Activated T-helper 1 cell treated with anti-CD3 and anti-CD28 coated beads, Interleukin-2, amount 50 U/mL, for 16 hours (primary cell): ENCODE results near the gene SERTAD3.
"Not testable (repeated sequence)": the region's sequence is repeated elsewhere in the genome, so short reads cannot be mapped to it uniquely, and the experiment has no call there.

ENCODE experiments used
- DNase-seq, 2 donors: peaks; one replicate each; pipeline ENCODE4 v3.0.0-alpha.2; 2020; ENCODE audit warnings: low read depth in 1 of 2, low spot score in 1 of 2

SERTAD3 gene

DNA sequence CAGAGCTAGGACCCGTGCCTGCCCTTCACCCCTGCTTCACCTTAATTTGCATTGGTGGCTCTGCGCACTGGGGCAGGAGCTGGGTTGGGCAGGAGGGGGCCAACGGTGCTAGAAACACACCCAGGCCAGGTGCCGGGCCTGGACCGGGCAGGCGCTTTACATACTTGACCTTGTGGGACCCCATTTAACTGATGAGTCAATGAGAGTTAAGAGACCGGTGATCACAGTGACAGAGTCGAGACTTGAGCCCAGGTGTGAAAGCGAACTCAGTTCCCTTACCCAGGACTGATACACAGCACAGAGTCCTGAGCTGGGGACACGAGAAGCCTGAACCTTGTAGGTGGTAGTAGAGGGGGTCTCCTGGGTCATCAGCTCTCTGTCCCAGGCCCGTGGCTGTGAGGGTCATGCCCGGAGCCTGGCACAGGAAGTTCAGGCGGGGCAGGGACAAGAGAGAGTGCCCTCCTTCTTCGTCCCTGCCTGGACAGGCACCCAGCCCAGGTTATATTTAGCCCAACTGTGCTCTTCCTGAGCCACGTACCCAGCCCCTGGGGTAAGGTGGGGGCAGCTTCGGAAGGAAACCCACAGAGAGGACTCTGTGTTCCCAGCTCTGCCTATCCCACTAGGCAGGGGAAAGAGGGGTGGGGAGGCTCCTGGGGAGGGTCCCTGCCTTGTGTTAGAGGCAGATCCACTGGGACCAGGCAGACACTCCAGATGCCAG lies 32.9 kb downstream of the SERTAD3 start:
- DNase-seq = no peak

DNA sequence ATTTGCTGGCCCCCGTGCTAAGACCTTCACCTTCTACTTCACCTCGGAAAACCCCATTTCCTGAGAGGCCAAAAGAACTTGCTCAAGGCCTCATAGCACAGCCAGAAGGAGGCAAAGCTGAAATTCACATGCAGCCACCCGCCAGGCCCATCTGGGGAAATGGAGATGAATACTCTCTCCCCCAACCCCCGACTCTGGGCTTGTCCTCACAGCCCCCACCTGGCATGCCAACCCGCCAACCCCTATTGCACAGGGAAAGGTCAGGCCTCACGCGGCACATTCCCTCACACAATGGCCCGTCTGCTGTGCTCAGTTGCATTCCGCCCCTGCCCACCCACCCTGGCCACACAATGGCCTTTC lies 34.1 kb downstream of the SERTAD3 start:
- DNase-seq = no peak

DNA sequence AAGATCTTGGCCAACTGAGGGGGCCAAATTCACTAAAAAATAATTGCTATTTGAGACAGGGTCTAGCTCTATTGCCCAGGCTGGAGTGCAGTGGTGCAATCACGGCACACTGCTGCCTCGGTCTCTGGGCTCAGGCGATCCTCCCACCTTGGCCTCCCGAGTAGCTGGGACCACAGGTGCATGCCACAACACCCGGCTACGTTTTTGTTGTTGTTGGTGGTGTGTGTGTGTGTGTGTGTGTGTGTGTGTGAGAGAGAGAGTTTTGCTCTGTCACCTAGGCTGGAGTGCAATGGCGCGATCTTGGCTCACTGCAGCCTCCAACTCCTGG lies 35.6 kb downstream of the SERTAD3 start:
- not testable (repeated sequence) for DNase-seq

DNA sequence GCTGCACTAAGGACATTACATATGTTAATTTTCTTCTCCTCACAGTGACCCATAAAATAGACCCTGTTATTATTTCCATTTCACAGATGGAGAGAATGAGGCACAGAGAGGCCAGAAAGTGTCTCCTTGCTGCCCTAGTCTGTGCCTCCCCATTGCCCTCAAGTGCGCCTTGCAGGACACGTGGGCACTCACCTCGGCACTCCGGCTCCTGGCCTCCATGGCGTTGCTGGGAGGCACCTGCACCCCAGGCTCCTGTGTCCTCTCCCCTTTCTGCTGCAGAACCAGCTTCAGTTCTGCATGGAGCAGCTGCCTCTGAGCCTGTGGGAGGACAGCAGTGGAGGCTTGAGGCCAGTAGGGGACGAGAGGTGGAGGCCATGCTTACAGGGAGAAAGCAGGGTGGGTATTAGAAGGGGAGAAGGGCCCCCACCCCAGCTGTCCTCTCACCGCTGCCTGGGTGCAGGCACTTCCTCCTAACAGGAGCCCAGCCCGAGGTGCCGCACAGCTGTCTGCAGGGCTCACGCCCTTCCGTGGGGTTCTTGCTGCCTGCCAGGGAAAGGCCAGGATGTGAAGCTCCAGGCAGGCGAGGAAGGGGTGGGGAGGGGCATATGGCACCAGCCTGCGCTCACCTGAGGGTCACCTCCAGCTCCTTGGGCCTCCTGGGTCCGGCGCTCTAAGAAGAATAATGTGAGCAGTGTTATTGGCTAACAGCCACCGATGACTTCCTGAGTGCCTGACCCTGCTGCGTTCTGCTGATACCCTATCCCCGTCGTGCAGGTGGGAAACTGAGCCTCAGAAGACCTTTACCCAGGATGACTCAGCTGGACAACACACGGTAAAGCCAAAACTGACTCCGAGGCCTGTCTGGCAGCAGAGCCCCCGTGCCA lies 36.2 kb downstream of the SERTAD3 start:
- no peak for DNase-seq

DNA sequence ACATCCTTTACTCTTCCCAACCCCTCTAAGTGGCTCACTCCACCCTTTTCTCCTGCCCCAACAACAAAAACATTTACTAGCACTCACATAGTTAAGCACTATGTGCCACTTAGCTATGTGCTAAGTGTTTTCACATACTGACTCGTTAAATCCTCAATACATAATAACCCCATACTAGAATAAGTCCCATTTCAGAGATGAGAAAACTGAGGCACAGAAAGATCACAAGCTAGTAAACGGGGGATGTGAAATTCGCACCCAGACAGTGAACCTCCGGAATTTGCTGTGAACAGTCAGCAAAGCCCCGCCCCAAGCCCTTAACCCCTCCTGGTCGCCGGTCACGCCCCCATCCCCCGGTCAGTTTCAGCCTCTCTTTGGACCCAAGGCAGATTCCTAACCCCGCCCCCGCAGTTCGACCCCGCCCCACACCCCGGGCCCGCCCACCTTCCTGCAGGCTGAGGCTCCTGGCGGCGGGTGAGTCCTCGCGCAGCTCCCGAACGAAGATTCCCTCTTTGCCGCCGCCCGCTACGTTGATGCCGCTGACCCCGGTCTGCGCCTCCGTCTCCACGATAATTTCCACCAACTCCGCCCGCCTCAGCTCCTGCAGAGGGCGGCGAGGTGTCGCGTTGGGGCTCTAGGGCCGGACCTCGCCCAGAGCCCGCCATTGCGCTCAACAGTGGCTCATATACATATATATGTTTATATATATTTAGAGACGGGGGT lies 40.7 kb downstream of the SERTAD3 start:
- DNase-seq = peak; percentile 56 to 63

DNA sequence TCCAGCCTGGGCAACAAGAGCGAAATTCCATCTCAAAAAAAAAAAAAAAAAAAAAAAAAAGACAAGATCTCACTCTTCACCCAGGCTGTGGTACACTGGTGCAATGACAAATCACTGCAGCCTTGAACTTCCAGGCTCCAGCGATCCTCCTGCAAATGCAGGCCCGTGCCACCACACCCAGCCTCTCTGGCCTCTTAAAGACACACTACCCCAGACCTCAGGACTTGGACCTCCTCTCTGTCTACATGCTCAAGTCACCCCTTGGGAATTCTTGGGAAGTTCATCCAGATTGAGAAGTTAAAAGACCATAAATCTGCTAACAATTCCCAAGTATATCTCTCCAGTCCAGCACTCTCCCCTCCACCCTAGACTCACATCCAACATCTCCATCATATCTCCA lies 43.6 kb downstream of the SERTAD3 start:
- no peak for DNase-seq

DNA sequence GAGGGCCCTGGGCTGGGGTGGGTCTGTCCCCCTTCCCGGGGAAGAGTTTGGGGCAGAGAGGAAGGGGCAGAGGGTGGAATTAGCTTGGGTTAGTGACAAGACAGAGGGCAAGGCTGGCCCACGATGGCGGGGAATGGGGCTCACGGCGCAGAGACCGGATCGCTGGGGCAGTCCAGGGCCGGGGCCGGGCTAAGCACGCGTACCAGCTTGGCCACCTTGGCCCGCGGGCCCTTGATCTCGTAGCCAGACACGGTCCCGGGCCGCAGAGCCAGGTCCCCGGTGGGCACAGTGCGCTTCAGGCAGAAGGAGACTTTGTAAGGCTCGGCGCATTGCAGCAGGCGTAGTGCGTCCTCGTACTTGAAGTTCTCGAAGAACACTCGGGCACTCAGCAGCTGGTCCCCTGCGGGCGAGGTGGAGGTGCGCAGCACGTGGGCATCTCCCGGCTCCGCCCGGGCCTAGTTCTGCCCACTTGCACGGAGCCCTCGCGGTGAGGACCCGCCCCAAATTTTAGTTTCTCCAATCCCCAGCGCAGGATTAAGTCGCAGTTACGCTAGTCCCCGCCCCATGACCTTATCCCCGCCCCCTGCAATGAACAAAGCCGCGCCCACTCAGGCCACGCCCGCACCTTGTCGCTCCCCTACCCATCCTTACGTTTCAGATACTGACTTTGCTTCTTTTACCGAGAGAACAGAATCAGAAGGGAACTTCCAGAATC lies 45.6 kb downstream of the SERTAD3 start:
- peak in 1 of 2 donors; percentile 29 for DNase-seq

DNA sequence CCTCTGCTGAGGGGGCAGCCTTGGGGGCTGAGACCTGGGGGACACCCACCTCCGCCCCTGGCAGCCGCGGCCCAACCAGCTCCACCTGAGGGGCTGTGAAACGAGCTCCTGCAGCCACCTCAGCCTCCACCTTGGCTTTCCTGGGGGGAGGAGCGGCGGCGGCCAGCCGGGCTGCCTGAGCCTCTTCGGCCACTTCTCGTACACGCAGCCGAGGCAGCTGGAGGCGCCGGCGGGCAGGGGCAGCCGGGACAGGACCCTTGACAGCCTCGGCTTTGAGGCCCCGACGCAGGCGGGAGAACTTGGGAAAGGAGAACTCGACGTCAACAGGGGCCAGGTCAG lies 46.6 kb downstream of the SERTAD3 start:
- no peak for DNase-seq

DNA sequence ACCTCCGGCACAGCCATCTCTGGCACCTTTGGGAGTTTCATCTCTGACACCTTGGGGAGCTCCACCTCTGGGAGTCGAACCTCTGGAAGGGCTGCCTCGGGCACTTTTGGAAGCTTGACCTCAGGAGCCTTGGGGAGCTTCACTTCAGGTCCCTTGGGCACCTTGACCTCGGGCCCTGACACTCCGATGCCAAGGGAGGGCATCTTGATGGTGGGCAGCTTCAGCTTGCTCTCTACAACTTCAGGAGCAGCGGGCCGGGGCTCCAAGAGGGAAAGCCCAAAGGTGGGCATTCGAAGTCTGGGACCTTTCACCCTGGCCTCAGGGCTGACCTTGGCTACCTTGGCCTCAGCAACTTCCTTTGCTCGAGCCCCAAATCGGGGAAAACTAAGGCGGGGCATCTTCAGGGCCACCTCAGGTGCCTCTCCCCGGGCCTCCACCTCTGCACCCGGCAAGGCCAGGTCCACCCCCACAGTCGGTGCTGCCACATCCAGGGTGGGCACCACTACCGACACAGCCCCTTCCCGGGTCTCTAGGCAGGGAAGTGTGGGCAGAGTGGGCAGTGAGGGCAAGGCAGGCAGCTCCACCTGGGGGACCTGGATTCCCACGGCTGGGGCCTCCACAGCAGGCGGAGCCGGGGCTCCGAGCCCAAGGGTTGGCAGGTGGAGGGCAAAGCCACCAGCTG lies 47.1 kb downstream of the SERTAD3 start:
- no peak for DNase-seq

DNA sequence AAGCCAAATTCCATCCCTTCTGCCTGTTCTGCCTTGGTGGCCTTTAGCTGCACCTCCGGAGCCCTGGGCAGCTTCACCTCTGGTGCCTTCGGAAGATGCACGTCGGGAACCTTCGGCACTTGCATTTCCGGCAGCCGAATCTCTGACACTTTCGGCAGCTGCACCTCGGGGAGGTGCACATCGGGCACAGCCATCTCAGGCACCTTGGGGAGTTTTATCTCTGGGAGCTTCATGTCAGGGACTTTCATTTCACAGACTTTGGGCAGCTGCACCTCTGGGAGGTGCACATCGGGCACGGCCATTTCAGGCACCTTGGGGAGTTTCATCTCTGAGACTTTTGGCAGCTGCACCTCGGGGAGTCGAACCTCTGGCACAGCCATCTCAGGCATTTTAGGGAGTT lies 48.2 kb downstream of the SERTAD3 start:
- no peak for DNase-seq

DNA sequence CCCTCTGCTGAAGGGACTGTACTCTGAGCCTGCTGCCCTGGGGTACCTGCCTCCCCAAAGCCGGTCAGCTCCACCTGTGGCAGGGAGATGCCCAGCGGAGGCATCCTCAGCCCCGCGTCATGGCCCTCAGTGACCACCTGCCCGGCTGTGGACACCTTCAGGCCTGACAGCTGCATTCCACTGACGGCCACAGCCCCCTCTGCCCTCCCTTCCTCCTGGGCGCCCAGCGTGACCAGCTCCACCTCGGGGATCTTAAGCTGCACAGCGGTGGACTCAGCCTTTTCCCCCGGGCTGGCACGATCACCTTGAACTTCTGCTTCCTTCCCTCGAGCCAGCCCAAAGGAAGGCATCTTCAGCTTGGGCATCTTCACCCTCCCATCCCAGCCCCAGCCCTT lies 49.3 kb downstream of the SERTAD3 start:
- no peak for DNase-seq

DNA sequence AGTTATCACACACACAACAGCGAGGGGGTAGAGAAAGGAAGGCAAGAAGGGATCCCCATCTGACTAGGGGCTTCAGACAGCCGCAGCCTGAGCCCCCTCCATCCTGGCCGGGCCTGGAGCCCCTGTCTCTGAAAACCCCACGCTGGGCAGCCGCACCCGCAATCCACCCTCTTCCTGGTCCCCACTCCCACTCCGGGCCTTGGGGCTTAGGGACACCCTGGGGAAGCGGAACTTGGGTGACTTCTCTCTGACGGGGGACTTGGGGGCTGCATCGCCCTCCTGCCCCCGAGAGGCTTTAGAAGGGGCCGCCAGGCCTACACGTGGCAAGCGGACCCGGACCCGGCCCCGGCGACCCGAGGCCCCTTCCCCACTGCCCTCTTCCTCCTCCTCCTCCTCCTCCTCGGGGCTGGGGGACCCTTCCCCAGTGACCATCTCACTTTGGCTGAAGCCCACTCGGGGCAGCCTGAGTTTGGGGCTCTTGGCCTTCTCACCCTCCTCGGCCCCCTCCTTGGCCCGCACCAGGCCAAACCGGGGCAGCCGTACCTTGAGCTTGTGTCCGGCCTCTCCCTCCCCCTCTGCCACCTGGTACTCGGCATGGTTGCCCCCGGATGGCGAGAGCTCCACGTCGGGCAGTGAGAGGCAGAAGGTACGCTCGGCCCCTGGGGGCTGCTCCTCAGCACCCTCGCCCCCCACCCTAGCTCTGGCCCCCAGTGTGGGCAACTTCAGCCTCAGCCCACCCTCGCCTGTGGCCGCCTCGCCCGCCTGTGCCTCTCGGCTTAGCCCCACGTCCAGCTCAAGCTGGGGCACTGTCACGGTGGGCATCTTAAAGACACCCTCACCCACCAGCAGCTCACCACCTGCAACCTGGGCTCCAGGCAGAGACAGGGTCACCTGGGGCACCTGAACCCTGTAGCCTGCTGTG lies 50.0 kb downstream of the SERTAD3 start:
- no peak for DNase-seq

DNA sequence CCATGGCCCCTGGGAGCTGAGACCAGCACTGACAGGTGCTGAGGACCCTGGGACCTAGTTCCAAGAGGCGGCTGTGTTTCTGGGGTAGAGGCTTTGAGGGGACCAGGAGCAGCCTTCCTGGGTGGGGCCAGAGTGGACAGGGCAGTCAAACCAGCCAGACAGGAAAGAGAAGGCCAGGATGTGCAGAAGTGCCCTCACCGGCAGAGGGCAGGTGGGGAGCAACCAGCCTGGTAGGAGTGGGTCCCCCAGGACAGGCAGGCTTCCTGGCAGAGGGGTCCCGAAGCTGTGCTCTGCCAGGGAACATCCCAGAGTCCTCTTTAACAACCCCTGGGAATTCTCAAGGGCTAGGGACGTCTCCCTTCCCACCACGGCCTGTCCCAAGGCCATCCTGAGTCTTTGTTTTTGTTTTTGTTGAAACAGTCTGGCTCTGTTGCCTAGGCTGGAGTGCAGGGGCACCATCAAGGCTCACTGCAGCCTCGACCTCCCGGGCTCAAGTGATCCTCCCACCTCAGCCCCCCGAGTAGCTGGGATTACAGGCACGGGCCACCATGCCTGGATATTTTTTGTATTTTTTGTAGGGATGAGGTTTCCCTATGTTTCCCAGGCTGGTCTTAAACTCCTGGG lies 51.1 kb downstream of the SERTAD3 start:
- DNase-seq = no peak

DNA sequence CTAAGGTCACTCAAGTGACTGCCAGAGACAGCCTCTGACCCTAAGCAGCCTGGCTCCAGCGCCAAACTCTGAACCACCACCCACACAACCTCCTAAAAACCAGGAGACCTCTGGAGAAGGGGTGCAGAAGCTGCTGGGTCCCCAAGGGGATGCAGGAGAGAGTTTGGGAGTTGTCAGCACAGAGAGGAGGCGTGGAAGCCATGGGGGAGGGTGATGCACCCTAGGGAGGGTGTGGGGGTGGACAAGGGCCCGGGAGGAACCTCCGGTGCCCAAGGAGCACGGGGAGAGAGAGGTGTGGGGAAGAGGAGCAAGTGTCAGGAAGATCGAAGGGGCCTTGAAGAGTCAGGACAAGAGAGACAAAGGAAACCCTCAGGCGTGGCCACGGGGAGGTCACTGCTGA lies 52.0 kb downstream of the SERTAD3 start:
- no peak for DNase-seq
